HG02885 (cell line): ENCODE results near the gene STUM.

Source experiments
- ATAC-seq: cut with Tn5 transposase; IDR thresholded peaks from one replicate; pipeline ENCODE4 v1.9.1; 2021; ENCODE audit warnings: mild to moderate bottlenecking; ENCODE audit not compliant: unreplicated experiment, poor library complexity

The STUM gene

DNA sequence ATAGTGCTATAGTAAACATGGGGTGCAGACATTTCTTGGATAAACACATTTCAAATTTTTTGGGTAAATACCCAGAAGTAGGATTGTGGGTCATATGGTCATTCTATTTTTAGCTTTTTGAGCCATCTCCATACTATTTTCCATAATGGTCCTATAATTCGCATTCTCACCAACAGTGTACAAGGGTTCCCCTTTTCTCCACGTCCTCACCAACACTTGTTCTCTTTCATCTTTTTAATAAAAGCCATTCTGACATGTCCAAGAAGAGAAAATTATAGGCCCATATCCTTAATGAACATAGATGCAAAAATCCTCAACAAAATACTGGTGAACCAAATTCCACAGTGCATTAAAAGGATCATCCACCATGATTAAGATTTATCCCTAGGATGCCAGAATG, 8.9 kb downstream of the STUM start:
- no peak for ATAC-seq

DNA sequence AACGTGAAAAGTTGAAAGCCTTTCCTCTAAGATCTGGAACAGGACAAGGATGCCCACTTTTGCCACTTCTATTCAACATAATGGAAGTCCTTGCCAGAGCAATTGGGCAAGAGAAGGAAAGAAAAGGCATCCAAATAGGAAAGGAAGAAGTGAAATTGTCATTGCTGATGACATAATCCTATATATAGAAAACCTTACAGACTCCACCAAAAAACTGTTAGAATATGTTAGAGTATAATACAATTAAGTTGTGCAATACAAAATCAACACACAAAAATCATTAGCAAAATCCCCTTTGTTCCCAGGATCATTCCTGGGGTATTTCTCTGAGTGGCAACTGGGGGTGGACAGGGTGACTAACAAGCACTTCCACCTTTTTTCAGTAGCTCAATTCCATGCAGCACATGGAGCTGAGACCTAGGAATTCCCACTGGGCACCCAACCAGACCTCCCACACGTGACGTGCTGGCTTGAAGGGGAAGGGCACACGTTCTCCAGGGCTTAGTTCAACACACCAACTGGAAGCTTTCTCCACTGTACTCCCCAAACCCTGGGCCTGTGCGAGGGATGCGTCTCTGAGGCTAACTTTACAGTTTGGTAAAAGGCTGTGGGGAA, 9.6 kb downstream of the STUM start:
- no peak for ATAC-seq

DNA sequence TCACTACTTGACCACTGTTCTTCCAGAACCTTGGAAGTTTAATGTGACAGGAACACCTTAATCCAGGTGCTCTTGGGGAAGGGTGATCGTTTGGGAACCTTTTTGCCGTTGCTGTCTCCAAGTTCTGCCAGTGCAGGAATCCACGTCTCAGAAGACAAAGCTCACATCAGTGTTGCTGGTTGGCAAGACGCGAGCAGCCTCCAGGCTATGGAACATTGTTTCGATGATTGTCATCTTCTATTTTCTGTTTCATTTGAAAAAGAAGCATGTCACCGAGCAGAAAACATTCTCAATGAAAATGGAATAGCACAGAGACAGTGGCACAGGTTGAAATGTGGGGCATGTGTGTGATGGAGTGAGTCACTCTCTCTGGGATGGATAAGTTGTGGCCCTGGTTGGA, 11.7 kb downstream of the STUM start:
- no peak for ATAC-seq

DNA sequence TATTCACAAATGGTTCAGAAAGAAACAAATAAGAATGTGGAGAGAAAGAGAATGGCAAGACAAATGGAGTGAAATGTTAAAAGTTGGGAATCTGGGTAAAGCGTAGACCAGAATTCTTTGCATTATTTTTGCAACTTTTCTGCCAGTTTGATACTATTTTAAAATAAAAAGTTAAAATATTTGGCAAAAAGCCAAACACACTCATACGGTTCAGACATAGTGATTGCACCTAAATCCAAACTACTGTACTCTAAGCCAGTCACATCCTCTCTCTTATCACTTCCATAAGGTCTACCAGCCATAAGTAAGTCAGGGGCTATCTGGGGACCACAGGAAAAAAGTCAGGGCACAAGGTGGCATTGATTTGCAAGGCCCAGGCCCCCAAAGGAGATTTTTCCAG, 14.4 kb downstream of the STUM start:
- ATAC-seq = no peak

DNA sequence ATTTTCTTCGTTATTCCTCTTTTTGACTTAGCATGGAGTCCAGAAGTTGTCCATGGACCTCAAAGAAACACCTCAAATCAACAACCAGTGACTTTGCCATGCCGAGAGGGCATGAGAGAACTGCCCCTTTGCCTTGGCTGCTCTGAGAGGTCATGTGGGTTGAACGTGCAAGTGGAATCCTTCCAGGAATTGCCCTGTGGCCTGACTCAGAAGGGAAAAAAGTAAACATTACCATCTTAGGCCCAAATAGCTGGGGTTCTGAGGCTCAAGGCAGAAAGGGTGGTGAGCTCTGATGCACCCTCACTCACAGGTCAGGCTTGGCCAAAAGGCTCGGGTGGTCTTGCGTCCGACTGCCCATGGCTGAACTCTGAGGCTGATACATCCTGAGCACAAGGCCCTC, 15.1 kb downstream of the STUM start:
- no peak for ATAC-seq

DNA sequence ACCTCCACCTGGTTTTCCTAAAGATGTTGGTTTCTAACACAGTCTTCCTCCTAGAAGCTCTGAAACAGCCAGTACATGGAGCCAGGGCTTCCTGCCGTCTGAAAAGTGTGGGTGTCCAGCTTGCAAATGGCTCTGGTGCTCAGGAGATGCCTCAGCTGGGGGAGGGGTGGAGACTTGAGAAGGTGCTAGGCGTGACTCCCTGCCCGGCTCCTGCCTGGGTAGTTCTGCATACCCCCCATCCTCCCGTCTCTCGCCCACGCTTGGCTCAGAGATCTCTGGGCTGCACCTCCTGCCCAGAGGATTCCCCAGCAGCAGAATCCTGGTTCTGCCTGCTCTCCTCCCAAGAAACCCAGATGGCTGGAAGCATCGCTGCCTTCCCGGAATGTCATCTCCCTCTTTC, 16.9 kb downstream of the STUM start:
- no peak for ATAC-seq

DNA sequence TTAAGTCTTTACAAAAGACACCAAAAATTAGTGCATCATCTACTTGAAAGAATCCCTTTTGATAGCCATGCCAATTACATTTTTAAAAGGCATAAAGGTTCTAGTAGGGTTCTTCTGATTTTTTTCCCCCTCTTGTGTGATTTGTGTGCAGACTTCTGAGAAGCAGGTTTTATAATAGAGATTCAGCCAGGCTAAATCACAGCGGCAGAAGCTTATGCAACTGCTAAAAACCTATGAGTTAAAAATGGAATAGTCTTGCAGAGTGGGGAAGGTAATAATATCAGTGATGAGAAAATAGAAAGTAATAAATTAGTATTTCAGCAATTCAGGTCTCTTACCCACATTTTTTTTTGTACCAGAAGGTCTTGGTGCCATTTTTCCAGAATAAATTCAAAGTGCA, 17.7 kb downstream of the STUM start:
- no peak for ATAC-seq

DNA sequence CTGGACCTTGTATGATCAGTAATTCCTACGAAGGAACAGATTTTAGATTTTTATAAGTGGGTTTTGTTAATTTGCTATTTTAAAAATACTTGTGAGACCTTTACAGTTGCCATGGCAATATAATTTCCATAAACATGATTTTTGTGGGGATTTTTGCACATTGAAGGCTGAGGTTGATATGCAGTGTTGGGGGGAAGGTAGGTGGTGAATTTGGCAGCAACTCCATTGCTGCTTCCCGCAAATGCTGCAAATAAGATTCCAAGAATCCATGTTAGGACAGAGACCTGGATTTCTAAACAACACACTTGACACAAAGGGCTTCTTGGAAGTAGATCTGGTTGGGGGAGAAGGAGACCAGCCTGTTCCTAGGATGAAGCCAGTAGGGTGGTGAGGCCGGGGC, 18.2 kb downstream of the STUM start:
- no peak for ATAC-seq

DNA sequence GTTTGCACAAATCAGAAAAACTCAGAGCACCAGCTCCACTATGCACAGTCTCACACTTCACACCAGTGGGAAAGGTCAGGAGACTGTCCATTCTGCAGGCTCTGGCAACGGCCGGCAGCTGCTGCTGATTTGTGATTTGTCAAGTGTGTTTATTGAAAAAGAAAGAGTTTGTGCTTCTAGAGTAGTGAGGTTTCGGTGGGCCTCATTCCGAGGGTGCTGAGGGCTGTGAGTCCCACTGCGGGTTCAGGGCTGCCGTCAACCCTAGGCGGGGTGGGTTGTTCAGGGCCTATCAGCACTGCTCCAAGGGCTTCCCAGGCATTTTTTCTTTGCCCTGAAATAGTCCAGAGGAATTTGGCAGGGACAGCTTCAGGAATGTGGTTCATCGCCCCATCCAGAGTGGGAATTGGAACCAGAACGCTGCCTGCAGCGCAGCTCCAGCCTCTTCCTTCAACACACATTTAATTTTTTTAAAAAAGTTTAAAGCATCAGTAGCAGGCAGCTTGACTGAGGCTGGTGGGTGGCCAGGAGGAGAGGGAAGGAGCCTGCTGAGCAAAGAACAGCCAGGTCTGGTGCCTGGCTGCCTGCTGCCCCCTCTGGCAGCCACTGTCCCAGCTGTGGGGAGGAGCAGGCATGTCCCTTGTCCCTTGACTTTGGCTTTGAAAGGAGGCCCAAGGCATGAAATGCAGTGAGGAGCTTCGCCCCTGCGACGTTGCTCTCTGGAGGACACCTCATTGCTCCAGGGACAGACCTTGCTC, 19.7 kb downstream of the STUM start:
- no peak for ATAC-seq

DNA sequence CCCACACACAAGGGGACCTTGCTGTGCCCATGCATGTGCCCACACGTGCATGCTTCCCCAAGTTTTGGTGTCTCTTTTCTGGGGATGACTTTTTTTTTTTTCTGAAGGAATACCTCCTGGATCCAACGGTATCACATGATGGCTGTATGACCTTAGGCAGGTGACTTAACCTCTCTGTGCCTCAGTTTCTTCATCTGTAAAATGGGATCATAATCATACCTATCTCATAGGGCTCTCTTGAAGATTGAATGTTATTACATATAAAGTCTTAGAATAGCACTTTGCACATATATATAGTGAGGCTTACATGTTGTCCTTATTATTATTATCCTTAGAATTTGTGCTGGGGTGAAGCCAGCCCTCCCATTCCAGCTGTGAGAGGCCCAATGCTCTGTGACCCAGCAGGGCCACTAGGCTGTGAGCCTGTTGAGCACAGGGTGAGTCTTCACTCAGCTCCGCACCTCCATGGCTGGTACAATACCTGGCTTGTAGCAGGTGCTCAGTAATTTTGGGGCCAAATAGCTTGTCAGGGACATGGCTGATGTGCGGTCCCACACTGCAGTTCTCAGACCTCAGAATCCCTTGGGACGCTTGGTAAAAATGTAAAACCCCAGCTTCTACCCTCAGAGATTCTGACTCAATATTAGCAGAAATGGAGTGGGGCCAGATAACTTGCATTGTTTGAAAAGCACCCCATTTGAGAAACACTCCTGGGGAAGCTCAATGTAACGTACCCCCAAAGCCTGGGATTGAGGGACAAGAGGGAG, 20.6 kb downstream of the STUM start:
- ATAC-seq = no peak

DNA sequence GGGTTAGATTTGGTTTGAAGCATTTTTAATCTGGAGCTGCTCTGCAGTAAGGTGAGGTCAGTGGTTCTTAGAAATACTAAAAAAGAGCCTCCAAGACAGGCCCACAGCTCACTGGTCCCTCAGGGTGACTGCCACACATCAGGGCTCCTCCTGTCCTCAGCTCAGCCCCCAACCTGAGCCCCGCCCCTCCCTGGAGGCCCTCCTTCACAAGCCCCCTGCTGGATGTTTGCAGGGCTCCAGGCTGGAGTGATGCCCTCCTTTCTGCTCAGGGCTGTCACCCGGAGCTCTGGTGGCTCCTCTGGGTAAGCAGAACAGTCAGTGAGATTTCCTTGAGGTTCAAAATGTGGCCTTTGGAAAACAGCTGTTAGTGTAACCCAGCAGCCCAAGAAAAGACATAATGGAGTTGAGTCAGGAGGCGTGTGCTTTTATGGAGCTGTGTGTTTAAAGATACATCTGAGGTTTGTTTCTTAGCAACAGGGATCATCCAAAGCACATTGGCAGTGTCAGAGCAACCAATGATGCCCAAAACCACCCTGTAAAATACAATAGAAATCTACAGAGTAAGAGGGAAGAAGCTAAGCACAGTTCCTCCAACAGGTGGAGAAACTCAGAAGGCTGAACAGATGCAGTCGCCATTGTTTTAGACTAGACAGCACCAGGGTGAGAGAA, 21.4 kb downstream of the STUM start:
- ATAC-seq = no peak

DNA sequence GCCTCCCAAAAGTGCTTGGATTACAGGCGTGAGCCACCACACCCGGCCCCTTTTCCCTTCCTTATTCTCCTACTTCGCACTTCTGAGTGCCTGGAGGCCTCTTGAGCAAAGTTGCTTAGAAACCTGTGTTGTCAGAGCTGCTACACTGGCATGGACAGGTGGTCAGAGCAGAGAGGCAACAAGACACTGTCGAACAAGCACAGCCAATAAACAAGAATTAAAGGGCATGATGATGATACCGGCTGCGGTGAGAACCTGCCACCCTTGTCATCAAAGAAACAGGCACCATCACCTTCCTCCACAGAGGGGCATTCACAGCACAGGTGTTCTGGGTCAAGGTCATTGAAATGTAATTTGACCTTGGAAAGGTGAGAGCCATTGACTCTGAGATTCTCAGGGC, 23.3 kb downstream of the STUM start:
- ATAC-seq = no peak

DNA sequence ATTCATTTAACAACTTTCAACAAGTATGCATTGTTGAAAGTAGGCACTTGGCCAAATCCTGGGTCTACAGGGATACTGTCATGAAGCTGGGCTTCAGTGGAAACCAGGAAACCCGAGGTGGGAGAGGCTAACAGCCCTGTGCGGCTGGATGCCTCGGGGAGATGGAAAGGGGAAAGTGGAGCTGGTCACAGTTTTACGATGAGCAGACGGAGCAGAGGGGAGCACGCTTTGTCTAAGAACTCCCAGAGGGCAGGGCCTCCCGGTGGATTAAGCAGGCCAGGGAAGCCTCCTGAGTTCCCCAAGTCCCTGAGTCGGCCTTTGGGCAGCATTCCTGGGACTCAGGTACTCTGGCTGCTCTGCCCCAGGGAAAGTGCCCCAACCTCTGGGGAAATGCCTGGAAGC, 23.8 kb downstream of the STUM start:
- ATAC-seq = no peak

DNA sequence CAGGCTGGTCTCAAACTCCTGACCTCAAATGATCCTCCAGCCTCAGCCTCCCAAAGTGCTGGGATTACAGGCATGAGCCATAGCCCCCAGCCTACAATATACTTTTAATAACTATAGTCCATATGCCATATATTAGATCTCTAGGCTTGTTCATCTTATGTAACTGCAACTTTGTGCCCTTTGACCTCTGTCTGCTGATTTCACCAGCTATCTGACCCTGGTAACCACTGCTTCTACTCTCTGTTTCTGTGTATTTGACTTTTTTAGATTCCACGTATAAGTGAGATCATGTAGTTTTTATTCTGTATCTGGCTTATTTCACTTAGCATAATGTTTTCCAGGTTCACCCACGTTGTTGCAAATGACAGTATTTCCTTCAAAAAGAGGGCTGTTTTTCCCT, 25.5 kb downstream of the STUM start:
- ATAC-seq = no peak

DNA sequence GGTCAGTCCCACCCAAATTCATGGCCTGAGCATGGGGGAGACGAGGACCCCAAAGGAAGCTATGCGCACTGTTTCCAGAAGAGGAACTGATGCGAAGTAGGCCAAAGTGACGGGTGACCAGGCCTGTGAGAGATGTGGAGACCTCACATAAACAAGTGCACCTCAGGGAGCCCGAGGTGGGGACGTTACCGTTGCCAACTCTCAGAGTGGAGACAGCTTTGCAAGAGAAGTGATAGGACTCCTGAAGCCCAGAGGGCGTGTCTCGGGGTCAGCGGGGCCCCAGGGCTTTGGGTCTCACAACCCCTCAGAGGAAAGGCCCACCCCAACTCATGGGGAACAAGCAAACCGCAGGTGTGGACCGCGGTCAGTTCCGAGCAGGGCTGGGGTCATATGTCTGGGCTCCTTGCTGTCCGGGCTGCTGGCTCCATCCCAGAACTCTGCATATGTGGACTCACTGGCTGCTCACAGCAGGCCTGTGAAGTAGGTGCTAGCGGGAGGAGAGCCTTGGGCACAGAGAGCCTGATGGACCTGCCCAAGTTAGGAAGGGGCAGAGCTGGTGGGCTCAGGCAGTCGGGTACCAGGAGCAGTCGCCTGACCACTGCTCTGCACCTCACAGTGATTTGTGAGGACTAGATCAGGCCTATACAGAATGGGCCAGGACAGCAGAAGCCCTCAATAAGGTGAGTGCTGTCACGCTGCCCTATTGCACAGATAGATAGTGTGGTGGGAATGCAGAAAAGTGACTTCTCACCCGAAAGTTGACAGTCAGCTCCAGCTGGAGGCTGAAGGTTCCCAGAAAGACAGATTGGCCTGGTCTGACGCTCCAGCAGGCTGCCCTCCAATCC, 26.2 kb downstream of the STUM start:
- ATAC-seq = no peak

DNA sequence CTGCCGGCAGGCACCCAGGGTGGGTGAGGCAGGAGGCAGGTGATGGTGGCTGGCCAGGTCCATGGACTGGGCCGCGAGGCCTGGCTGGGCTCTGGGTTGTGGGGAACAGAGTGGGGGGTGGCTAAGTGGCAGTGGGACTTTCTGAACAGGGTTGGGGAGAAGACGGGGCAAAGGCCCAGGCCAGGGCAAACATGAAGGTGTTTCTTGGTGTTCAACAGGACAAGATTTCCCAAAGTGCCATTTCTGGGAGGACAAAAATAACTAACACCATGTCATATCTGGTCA, 26.8 kb downstream of the STUM start:
- ATAC-seq = no peak

DNA sequence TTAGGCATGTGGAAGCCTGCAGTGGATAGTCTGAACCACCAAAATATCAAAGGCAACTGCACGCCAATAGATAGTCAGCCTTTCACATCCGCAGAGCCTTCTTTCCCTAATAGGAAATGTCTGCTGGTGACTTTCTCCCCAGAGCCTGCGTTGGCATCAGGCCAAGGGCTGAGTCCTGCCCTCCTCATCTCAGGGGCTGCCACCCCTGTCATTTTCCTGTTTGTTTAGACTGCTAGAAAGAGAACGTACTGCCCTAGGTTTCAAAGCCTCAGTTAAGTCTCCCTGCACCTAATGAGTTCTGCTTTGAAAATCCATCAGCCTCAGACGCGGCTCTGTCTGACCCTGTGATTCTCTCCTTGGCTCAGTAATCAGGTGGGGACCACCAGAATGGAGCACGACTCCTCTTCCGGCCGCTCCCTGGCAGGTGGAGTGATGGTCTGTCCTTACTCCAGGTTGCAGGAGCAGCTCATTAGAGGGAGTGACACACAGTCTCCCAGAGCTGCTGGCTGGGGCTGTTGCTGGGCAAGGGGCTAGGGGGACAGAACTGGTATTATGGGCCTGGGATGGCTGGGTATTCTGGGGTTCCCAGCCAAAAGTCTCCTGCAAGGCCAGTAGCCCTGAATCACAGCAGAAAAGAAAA, 27.3 kb downstream of the STUM start:
- no peak for ATAC-seq

DNA sequence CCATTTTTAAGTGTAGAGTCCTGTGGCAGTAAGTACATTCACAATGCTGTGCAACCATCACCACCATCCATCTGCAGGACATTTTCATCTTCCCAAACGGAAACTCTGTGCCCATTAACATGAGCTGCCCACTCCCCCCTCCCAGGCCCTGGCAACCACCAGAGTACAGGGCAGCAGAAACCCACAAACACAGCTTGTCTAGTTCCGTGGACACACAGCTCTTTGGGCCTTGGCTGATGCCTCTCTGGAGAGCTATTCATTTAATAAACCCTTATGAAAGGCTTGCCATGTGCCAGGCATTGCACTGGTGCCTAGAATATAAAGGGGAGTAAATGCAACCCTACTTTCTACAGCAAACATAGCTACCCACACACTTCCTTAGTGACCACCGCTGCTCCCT, 28.0 kb downstream of the STUM start:
- no peak for ATAC-seq

DNA sequence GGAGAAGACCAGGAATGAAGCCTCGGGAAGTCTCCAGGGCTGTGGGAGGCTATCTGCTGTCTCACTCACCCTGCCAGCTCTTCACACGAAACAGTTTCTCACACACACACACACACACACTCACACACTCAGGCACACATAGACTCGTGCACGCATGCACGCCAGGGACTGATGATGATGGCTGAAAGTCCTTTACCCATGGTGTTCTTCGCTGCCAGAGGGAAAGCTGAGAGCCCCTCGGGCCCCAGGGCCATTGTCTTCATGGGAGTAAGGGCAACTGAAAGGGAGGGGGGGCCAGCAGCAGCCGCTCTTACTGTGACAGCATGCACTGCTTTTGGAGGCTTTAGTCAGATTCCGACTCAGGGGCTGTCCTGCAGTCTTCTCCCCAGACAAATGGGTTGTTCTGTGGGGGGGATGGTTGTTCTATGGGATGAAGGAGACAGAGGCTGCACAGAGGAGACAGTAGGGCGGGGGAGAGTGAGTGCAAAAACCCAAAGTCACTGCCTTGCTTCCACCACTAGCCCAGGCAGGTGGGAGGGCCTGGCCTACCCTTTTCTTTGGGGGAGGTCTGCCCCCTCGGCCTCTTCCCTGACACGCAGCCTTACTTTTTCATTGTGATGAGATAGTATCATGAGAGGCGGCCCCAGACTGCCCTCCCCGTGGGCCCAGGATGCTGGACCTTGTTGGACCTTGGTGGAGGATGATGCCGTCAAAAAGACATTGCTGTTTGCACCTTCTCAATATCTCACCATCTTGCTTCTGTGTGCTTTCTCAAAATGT, 29.0 kb downstream of the STUM start:
- no peak for ATAC-seq
